Measurements from ENCODE around the gene CEP120. TPM values are rescaled to one million over a fixed set of nuclear protein-coding genes. Genes with fewer than 3 reads are reported as not detected.

The CEP120 gene
- polyA plus RNA-seq, 2 of the 4 experiments (the other 2 are of a cell fraction) = 10.1 to 40.8 TPM

GRCh38 chr5:123364441-123365155 is 58.6 kb downstream of the CEP120 start:
- DNase-seq (ENCODE audit: low read depth in 1 of 2, low spot score in 1 of 2) = no peak
- Histone ChIP-seq H3K4me3 (no peak overlapping the region), H3K4me2 (no peak overlapping the region), H3K9me3 (no peaks in the 10 kb centered on the region), H3K27ac (no peak overlapping the region), H3K4me1 (no peaks in the 10 kb centered on the region)
- FAIRE-seq = no peak
- TF ChIP-seq, protein P1, sequence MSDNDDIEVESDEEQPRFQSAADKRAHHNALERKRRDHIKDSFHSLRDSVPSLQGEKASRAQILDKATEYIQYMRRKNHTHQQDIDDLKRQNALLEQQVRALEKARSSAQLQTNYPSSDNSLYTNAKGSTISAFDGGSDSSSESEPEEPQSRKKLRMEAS (IDR thresholded peaks at IDR 0.05) = no peak
- TF ChIP-seq RARB (CRISPR knock-in tag; IDR thresholded peaks at IDR 0.05) (no peak), HEYL (CRISPR knock-in tag; IDR thresholded peaks at IDR 0.05) (no peak), POLR2AphosphoS2 (conservative IDR thresholded peaks at IDR 0.05; ENCODE audit: low read length) (no peak)
- ATAC-seq = no peak
- POLR2A ChIA-PET = no interaction called here
- CTCF ChIA-PET = no interaction called here
- 89% methylated on average over 2 of the region's 2 CpGs for WGBS (ENCODE audit: missing lambda C conversion rate)

GRCh38 chr5:123360910-123361309 is 62.3 kb downstream of the CEP120 start:
- DNase-seq (ENCODE audit: low read depth in 1 of 2, low spot score in 1 of 2) (no peak), ATAC-seq (no peak), FAIRE-seq (no peak)
- TF ChIP-seq RAD21 (conservative IDR thresholded peaks at IDR 0.05 in 1 of 2, IDR thresholded peaks at IDR 0.05 in 1 of 2) (no peak), HOXB5 (CRISPR knock-in tag; IDR thresholded peaks at IDR 0.05) (no peak), USF2 (IDR thresholded peaks at IDR 0.05) (no peak), HOXB13 (CRISPR knock-in tag; IDR thresholded peaks at IDR 0.05; ENCODE audit: low read depth) (no peak), KDM1A (IDR thresholded peaks at IDR 0.05; ENCODE audit: low read depth) (no peak), JUN (IDR thresholded peaks at IDR 0.05) (no peak), NPAS2 (CRISPR knock-in tag; IDR thresholded peaks at IDR 0.05; ENCODE audit: borderline replicate concordance) (no peak), ZNF302 (CRISPR knock-in tag; IDR thresholded peaks at IDR 0.05) (no peak), POLR2AphosphoS2 (conservative IDR thresholded peaks at IDR 0.05; ENCODE audit: low read length) (no peak), SREBF2 (IDR thresholded peaks at IDR 0.05) (no peak), TFCP2L1 (CRISPR knock-in tag; IDR thresholded peaks at IDR 0.05) (no peak)
- Histone ChIP-seq H3K4me3 (no peak overlapping the region), H3K27ac (no peak overlapping the region), H3K4me2 (no peak overlapping the region), H3K9me3 (no peaks in the 10 kb centered on the region; the same call in 2 of the 3 replicates), H3K4me1 (no peaks in the 10 kb centered on the region)
- ChIA-PET POLR2A (no interaction called here), CTCF (interaction anchor here (2.8 kb wide), 1 partner anchor 10 kb away, joined by 12 read pairs; no protein-coding TSS in a partner anchor)

GRCh38 chr5:123360201-123360571 is 63.0 kb downstream of the CEP120 start:
- H3K4me1 ChIP-seq = no peaks in the 10 kb centered on the region
- DNase-seq (ENCODE audit: low read depth in 1 of 2, low spot score in 1 of 2) = no peak
- no peak overlapping the region for H3K4me3 ChIP-seq
- ChIA-PET POLR2A (no interaction called here), CTCF (interaction anchor here (2.8 kb wide), 1 partner anchor 11 kb away, joined by 12 read pairs; no protein-coding TSS in a partner anchor)
- H3K4me2 ChIP-seq = no peak overlapping the region
- no peak for ATAC-seq
- no peak overlapping the region for H3K27ac ChIP-seq
- H3K9me3 ChIP-seq = no peaks in the 10 kb centered on the region; the same call in 2 of the 3 replicates
- no peak for FAIRE-seq
- TF ChIP-seq FOXS1 (CRISPR knock-in tag; IDR thresholded peaks at IDR 0.05) (no peak), RCOR1 (IDR thresholded peaks at IDR 0.05; ENCODE audit: low read depth, low read length) (no peak), CHD2 (IDR thresholded peaks at IDR 0.05; ENCODE audit: low read length, partially characterized antibody) (no peak), BHLHE40 (IDR thresholded peaks at IDR 0.05; ENCODE audit: low read depth, low read length) (no peak), TP53 (CRISPR knock-in tag; IDR thresholded peaks at IDR 0.05) (no peak), ATOH8 (CRISPR knock-in tag; IDR thresholded peaks at IDR 0.05; ENCODE audit: low read depth) (no peak), CTCF (IDR thresholded peaks at IDR 0.05) (no peak), MAZ (IDR thresholded peaks at IDR 0.05; ENCODE audit: borderline replicate concordance, low read depth, low read length) (no peak), NPAS2 (CRISPR knock-in tag; IDR thresholded peaks at IDR 0.05; ENCODE audit: borderline replicate concordance) (no peak), HDAC2 (IDR thresholded peaks at IDR 0.05) (no peak), POLR2A (IDR thresholded peaks at IDR 0.05; ENCODE audit: low read length) (no peak), RARB (CRISPR knock-in tag; IDR thresholded peaks at IDR 0.05) (no peak), MYC (IDR thresholded peaks at IDR 0.05; ENCODE audit: borderline replicate concordance, low read length) (no peak), ZNF302 (CRISPR knock-in tag; IDR thresholded peaks at IDR 0.05) (no peak)
- TF ChIP-seq, protein P2, sequence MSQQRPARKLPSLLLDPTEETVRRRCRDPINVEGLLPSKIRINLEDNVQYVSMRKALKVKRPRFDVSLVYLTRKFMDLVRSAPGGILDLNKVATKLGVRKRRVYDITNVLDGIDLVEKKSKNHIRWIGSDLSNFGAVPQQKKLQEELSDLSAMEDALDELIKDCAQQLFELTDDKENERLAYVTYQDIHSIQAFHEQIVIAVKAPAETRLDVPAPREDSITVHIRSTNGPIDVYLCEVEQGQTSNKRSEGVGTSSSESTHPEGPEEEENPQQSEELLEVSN (IDR thresholded peaks at IDR 0.05; ENCODE audit: borderline replicate concordance, low read depth) = no peak
- TF ChIP-seq, protein P1 (IDR thresholded peaks at IDR 0.05) = no peak
